Hypothalamus (tissue), 51 donors: ENCODE data around the gene NTMT2.
"Not testable (repeated sequence)": the region's sequence is repeated elsewhere in the genome, so short reads cannot be mapped to it uniquely, and the experiment has no call there.

Experiments
- DNase-seq, 51 donors: peaks; one replicate each; lab custom pipeline; 2025; lab: John Stamatoyannopoulos, UW

NTMT2 gene

GRCh38 chr1:170155055-170155454 is 9.3 kb downstream of the NTMT2 start:
- no peak for DNase-seq

GRCh38 chr1:170156594-170156993 is 10.8 kb downstream of the NTMT2 start:
- no peak for DNase-seq

GRCh38 chr1:170157820-170158219 is 12.1 kb downstream of the NTMT2 start:
- DNase-seq: no peak

GRCh38 chr1:170162459-170163246 is 16.9 kb downstream of the NTMT2 start:
- DNase-seq: no peak

- DNase-seq: no peak
Measured at GRCh38 chr1:170164103-170164763, 18.5 kb downstream of the NTMT2 start.

- no peak for DNase-seq
Measured at GRCh38 chr1:170166518-170167180, 20.9 kb downstream of the NTMT2 start.

- DNase-seq: no peak
Measured at GRCh38 chr1:170168265-170168664, 22.5 kb downstream of the NTMT2 start.

GRCh38 chr1:170170513-170170912 is 24.8 kb downstream of the NTMT2 start:
- not testable (repeated sequence) for DNase-seq

- DNase-seq: no peak
Measured at GRCh38 chr1:170174395-170174794, 28.6 kb downstream of the NTMT2 start.

- DNase-seq: no peak
Measured at GRCh38 chr1:170175041-170175440, 29.3 kb downstream of the NTMT2 start.

GRCh38 chr1:170175484-170175883 is 29.7 kb downstream of the NTMT2 start:
- DNase-seq: no peak

- no peak for DNase-seq
Measured at GRCh38 chr1:170176772-170177171, 31.0 kb downstream of the NTMT2 start.

- DNase-seq: no peak
Measured at GRCh38 chr1:170182442-170182841, 36.7 kb downstream of the NTMT2 start.

GRCh38 chr1:170192546-170192945 is 46.8 kb downstream of the NTMT2 start:
- no peak for DNase-seq

GRCh38 chr1:170194451-170194850 is 48.7 kb downstream of the NTMT2 start:
- DNase-seq: no peak

GRCh38 chr1:170196490-170197236 is 50.9 kb downstream of the NTMT2 start:
- DNase-seq: no peak

GRCh38 chr1:170198090-170198489 is 52.3 kb downstream of the NTMT2 start:
- DNase-seq: no peak

GRCh38 chr1:170198584-170198983 is 52.8 kb downstream of the NTMT2 start:
- no peak for DNase-seq

GRCh38 chr1:170200161-170200560 is 54.4 kb downstream of the NTMT2 start:
- DNase-seq: no peak

- DNase-seq: no peak
Measured at GRCh38 chr1:170200621-170201397, 55.0 kb downstream of the NTMT2 start.
